Measurements from ENCODE around the gene PRSS3.
"Not testable (repeated sequence)": the region's sequence is repeated elsewhere in the genome, so short reads cannot be mapped to it uniquely, and the experiment has no call there.

PRSS3 gene

DNA sequence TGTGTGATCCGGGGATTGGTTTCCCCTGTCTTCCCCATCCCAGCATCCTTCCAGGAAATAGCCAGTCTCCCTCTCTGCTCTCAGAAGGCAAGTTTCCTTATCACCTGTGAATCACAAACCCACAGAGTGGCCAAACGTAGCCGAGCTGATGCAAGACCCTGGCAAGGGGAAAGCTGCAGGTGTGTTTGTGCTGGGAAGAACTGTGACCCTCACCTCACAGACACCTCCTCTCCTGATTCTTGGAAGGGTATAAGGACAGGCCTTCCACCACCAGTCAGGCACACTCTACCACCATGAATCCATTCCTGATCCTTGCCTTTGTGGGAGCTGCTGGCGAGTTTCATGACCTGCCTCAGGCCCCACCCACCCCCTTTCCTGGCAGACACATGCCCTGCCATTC lies at the start of gene PRSS3:
PRSS3 (plus strand) TSS at position 281 of the 400 bp plus-strand sequence; CDS start at position 294, 13 bp downstream.
- DNase-seq: no peak

DNA sequence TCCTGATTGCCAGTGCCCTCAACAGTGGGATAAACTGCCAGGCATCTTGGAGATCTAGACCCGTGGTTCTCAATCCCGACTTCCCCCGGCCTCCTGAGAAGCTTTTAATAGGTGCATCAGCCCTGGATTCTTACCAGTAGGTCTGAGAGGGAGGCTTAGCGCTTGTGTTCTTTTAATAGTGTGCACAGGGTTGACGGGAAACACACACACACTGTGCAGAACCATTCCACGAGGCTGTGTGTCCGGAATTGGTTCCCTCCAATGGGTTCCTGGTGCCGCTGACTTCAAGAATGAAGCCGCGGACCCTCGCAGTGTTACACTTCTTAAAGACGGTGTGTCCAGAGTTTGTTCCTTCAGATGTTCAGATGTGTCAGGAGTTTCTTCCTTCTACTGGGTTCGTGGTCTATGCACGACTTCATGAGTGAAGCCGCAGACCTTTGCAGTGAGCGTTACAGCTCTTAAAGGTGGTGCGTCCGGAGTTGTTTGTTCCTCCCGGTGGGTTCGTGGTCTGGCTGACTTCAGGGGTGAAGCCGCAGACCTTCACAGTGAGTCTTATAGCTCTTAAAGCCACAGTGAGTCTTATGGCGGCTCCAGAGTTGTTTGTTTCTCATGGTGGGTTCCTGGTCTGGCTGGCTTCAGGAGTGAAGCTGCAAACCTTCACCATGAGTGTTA lies 46.6 kb upstream of the PRSS3 start:
- no peak for DNase-seq

DNA sequence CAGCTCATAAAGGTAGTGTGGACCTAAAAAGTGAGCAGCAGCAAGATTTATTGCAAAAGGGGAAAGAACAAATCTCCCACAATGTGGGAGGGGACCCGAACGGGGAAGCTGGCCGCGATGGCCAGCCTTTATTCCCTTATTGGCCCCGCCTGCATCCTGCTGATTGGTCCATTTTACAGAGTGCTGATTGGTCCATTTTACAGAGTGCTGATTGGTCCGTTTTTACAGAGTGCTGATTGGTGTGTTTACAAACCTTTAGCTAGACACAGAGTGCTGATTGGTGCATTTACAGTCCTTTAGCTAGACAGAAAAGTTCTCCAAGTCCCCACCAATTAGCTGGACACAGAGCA lies 46.1 kb upstream of the PRSS3 start:
- DNase-seq: not testable (repeated sequence)

DNA sequence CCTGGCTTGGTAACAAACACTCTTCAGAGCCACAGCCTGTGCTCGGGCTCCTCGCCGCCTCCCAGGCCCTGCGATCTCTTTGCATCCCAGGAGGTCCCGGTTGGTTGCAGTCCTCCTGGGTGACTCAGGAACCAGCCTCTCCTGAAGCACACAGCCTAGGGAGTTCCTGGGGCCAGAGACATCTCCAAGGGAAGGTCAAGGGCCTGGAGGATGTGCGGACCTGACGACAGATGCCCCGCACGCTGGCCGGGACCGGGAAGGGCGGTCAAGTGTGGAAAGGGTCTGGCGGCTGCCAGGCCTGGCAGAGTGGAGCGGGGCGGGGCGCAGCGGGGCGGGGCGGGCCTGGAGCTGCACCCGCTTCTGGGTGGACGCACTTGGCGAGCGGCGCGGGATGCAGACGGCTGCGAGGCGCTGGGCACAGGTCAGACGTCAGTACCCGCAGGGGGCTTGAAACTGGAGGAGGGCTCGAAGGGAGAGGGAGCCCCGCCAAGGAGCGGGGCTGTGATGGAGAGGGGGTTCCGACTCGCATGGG lies 45.0 kb upstream of the PRSS3 start:
- DNase-seq: peak in 1 of 58 donors; percentile 0

DNA sequence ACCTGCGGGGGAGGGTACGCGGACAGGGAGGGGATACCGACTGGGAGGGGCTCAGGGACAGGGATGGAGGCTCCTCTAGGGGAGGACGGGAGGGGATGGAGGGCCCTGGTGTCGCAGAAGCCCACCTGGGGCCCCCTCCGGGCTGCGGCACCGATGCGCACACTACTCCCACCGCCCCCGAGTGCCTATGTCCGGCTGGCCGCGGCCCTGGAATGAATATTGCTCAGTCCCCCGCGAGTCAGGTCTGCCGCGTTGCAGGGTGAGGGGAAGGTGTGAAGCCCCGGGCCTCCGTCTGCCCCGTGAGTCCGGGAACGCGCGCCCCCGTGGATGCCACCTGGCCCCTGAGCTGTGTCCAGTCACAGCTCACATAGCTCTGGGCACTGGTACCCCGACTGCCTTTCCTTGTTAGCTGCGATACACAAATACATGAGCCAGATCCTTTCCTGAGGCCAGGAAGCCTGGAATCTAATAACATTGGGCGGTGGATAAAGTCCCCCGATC lies 44.5 kb upstream of the PRSS3 start:
- peak in 1 of 58 donors; percentile 20 for DNase-seq

DNA sequence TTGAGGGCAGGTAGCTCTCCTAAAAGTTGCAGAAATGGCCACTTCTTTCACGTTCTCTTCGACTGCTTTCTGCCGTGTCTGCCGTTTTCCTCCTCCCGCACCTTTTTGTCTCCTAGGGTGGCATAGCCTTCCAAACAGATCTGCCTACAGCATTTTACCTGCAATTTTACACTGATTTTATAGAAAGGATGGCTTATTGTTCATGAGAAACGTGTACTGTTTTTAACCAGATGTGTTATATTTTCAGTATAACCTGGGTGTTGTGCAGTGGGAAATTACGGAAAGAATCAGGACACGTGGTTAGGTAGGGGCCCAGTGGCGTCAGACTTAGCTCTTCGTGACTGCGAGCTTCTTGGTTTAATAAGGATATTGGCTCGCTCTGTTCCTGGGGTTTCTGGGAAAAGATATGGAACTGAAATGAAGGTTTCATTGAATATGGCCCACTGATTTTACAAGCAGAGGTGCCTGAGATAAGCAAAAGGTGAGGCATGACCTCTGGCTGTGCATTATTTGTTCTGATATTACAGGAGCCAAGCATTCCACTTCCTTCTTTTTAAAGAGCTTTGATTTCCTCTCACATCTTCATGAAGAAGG lies 43.7 kb upstream of the PRSS3 start:
- DNase-seq: no peak

DNA sequence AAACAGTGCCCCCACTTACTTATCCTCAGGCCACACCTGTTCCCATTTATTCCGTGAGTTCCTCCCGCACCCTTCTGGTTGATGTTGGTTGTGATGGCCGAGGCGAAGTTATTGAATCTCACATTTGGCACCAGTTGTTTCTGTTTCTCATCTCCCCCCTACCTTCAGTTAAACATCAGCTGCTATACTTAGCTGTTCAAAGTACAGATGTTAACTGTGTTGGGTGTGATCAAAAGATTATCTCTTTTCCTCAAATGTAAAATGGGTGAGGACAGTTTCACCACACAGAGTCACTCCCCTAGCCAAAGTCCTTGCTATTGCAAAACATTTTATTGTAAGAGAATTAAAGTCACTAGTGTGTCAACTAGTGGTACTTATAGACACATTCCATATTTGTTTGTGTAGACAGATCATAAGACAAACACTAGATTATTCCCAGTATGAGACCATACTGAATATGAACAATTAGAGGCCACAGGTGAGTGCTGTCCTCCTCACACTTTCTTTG lies 43.2 kb upstream of the PRSS3 start:
- DNase-seq: no peak

DNA sequence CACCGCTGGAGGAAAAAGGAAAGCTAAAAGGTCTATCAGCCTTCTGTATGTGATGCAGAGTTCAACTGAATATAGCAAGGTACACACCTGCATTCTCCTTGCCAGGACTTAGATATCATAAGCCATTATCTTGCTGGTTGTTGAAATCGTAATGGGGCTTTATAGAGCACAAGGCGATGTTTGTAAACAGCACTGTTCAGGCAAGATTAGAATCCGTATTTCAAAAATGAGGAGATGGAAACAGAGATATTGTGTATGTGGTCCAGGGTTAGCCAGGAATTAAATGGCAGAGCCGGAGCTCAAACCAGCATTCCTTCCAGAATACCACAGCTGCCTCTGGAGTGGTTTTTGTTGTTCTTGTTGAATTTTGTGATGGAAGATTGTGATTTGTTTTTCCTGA lies 42.6 kb upstream of the PRSS3 start:
- DNase-seq: not testable (repeated sequence)

DNA sequence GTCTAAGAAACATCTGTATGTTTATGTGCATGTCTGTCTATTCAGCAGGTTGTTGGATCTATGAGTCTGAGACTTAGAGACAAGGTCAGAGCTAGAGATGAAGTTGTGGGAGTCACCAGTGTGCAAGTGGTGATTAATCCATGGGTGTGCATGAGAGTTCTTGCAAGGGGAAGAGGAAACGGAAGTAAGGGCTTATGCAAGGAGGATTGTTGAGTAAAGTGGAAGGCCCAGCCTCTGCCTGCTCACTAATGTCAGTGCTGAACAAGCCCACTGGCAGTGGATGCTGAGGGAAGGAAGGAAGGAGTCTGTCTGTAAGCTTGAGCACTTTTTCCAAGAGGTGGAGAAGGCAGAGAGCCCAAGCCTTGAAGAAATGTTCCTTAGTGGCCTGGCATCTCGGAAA lies 35.7 kb upstream of the PRSS3 start:
- not testable (repeated sequence) for DNase-seq

DNA sequence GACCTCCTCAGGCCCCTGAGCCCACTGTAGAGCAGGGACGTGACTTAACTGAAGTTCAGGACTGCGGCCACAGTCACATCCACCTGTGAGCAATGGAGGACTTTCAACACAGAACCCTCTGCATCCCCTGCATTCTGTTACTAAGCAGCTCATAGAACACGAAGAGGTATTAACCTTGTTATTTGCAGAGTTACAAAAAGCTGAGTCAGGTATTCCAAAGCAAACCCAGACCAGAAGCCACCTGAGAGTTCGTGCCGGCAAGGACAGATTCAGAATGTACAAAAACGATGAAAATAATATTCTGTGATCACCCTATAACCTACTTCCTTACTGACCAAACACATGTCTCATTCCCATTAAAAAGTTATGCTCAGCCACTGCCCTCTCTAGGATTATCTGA lies 33.0 kb upstream of the PRSS3 start:
- DNase-seq: no peak

DNA sequence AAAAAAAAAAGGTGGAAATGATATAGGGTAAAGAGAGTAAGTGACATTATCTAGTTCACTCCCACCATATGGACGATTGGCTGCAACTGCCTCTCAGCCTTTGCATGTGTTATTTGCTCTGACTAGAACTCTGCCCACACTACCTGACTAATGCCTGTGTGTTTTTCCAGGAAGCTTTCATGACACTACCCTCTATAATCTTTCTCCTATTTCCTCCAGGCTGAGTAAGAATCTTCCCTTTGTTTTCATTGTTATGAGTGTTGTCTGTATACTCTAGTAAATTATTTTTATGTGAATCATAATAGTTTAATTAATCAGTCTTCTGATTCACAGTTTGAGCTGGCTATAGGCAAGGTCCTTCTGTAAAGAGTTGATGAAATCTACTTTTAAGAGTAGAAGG lies 31.7 kb upstream of the PRSS3 start:
- DNase-seq: not testable (repeated sequence)

DNA sequence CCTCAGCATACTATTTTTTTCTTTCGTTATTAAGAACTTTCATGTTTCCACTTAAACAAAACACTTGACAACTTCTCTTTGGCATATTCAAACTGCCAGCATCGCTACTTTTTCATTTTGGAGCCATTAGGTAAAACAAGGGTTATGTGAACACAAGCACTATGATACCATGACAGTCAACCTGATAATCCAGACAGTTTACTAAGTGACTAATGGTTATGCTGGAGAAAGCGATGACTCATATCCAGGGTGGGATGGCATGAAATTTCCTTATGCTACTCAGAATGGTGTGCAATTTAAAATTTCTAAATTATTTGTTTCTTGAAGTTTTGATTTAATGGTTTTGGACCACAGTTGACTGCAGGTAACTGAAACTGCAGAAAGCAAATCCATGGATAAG lies 29.9 kb upstream of the PRSS3 start:
- DNase-seq: no peak

DNA sequence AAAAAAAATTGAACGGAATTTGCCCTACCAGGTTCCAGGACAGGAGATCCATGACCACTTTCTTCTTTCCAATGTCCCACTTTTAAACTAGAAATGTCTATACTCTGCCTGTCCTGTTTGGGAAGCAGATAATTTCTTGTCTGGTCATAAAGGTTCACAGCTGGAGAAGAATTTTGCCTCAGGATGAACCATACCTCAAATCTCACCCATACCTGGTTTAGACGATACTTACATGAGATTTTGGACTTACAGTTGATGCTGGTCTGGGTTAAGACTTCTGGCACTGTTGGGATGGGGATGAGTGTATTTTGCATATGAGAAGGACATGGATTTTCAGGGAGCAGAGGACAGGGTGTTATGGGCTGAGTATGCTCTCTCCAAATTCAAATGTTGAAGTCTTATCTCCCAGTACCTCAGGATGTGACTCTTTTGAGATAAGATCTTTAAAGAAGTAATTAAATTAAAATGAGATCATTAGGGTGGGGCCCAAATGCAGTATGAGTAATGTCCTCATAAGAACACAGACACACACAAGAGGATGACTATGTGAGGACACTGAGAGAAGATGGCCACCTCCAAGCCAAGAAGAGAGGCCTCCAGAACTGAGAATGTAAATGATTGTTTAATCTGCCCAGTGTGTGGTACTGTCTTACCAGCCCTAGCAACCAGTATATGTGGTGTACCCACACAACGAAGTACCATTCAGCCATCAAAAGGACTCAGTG lies 25.0 kb upstream of the PRSS3 start:
- DNase-seq: not testable (repeated sequence)

DNA sequence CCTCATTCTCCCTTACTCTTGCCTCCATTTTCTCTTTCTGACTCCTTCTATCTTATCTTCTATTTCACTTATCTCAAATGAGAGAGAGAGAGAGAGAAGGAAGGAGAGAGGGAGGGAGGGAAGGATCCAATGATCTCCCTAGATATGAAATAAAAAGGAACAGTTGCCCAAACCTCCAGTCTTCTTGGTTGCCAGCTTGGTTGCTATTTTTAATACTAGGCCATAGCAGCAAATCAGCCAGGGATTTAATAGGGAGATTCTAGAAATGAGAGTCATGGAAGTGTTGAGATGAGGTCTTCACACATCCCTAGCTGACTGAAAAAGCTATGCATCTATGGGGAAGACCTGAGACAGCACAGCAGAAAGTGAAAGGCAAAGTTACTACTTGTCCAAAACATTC lies 22.2 kb upstream of the PRSS3 start:
- DNase-seq: not testable (repeated sequence)

DNA sequence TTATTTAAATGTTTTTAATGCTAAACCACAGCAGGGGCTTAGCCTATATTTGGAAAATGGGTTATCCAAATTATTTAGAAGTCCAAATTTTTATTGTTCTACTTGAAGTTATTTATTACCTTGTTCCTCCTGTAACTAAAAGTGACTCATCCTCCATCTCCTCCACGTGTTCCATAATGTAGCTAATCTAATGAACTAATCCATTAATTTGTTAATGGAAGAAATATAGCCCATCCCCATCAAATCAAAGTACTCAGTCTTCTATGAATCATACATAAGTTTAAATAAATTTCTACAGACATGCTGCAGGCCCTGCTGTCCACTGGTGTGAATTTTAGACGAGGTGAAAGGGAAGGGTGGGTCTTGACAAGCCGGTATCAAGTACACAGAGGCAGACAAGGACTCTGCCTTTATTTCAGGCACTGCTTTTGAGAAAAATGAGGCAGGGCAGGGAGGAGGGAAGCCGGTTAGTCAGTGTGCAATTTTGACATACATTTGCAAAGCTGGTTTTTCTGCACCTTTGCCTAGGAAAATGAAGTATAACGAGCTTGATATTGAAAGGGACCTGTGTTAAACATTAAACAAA lies 21.2 kb upstream of the PRSS3 start:
- DNase-seq: not testable (repeated sequence)

DNA sequence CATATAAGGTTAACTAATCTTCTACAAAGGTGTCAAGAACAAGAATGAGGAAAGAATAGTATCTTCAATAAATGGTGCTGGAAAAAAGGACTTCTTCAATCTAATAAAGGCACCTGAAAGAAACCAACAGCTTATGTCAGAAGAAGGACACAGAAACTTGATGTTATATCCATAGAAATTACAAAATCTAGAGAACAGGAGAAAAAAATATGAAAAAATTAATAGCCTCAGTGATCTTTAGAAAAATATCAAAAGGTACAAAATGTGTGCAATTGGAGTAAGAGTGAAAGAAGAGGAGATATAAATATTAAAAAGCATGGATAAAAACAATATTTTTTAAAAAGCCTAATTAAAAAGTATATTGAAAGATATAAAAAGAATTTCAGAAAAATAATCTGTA lies 18.8 kb upstream of the PRSS3 start:
- DNase-seq: no peak

DNA sequence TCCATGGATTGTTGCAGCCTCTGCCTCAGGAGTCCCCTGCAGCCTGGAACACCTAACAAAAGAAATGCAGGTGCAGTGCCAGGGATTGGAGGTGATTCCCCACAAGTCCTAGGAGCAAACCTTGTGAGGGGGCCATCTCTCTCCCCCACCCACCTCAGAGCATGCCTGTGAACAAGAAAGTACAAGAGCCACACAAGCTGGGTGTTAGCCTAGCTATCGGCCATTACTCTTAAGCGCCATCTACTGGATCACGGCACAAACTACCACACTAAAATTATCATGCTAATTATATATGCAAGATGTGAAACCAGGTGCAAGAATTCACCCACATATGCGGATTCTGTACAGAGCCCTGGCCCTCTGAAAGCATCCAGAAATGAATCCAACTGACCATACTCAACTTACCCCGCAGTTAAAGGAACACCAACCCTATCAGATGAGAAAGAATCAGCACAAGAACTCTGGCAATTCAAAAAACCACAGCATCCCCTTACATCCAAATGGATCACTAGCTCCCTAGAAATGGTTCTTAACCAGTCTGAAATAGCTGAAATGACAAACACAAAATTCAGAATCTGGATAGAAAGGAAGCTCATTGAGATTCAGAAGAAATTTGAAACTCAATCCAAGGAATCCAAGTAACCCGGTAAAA lies 16.5 kb upstream of the PRSS3 start:
- peak in 35 of 58 donors; percentile 1 to 63 (median 12) for DNase-seq

DNA sequence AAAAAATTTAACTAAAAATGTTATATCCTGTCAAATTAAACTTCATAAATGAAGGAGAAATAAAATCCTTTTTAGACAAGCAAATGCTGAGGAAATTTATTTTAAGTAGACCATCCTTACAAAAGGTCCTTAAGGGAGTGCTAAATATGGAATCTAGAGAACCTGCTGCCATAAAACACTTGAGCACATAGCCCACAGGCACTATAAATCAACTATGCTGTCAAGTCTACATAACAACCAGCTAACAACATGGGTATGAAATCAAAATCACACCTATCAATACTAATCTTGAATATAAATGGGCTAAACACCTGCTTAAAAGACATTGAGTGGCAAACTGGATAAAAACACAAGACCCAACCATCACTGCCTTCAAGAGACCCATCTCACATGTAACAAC lies 15.1 kb upstream of the PRSS3 start:
- no peak for DNase-seq

DNA sequence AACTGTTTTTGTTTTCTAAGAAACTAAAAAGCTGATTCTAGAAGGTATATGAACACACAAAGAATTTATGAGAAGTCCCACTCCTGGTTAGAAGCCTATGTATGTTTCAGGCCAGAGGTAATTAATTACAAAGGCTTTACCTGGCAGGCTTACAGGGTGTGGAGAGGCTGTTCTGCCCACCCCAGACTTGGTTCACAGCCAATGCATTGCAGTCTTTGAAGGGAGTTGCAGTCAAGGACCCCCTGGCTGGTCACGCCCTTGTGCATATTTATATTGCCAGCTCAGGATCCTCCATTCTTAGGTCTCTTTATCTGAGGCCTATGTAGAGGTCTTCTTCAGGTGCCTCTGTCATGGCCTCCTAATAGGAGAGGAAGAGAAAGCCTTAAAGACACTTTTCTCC lies 13.6 kb upstream of the PRSS3 start:
- no peak for DNase-seq

DNA sequence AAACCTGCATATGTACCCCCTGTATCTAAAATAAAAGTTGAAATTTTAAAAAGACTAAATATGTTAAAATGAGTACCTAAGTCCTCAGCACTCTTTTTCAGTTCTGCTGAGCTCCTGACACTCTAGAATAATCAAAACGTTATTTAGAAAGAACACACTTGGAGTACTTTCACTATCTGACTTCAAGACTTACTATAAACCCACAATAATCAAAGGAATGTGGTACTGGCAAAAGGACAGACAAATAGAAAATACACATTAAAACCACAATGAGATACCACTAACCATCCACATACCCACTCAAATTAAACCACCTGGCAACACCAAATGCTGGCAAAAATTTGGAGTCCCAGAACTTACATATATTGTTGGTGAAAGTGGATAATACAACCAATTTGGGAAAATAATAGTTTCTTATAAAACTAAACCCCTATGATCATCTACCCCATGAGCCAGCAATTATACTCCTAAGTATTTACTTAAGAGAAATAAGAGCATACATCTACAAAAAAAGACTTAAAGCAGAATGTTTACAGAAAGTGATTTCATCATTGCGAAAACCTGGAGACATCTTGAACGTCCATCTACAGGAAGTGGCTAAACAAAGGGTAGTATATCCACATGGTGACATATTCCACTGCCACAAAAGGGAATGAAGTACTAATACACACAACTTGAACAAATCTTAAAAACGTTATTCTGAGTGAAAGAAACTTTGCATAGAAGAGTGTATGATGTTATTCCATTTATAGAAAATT lies 12.8 kb upstream of the PRSS3 start:
- DNase-seq: no peak

Measured in anterior cingulate cortex (tissue), 58 donors.